Measurements from ENCODE around the gene MORN1.

The MORN1 gene

GRCh38 chr1:2294725-2295078 is 96.7 kb downstream of the MORN1 start:
- H3K4me3 ChIP-seq (ENCODE audit: low read depth, low read length), result no peak overlapping the region
- TF ChIP-seq CTCF (IDR thresholded peaks at IDR 0.05; ENCODE audit: low read depth, low read length), result no peak

DNA sequence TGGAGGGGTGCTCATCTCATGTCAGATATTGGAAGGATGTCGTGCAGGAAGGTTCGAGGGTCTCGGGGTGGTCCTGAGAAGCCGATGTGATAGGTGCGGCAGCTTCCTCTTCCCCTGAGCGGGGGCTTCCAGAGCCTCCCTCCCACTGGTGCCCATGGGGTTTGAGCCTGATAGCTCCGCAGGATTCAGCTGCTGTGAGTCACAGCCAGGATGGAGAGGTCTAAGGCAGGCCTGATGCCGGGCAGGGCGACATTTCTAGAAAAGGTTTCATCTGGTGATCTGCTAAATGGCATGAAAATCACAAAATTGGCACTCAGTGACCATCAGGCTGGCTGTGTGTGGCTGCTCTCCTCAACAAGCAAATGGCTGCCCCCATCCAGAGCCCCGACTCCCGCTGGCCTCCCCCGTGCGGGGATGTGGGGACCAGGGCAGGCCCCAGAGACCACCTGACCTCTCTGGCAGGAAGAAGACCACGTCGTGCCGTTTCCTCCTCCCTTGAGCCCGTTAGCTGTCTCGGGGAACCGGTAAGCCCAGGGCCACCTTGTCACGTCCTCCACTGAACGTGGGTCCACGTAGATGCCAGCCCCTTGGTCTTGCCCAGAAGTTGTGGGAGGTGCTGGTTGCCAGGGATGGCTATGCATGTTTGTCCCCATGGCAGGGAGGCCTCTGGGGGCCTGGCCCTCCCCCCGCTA is 97.2 kb downstream of the MORN1 start:
- TF ChIP-seq CTCF (IDR thresholded peaks at IDR 0.05; ENCODE audit: low read depth, low read length), result no peak
- no peak overlapping the region for H3K4me3 ChIP-seq (ENCODE audit: low read depth, low read length)

DNA sequence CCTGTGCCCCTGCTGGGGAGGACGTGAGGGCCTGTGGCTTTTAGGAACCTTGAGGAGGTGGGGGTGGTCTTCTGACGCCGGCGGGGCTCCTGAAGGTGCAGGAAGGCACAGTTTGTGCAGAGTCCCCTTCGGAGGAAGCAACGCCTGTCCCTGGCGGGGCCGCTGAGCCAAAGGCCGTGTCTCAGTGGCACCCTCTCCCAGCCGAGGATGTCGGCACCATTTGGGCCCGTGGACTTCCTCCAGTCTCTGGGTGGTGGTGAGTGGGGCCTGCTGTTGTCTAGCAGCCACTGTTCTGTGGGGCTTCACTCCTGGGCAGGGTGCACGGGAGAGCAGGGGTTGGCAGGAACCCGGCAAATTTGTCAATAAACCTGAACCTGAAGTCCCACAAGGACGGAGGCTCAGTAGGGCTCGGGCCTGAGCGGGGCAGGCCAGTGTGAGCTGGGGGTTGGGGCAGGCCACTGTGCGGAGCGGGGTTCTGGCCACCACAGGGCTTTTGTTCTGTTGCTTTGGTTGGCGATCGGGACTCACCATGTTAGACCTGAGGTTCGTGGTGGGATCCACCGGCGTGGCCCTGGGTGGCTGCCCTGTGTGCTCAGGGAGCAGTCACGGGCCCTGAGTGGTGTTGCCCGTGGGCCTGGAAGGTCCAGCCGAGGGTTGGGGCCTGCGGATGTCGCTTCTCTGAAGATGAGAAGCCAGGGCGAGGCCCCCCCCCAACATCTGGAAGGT is 98.5 kb downstream of the MORN1 start:
- TF ChIP-seq CTCF (IDR thresholded peaks at IDR 0.05; ENCODE audit: low read depth, low read length), result no peak
- H3K4me3 ChIP-seq (ENCODE audit: low read depth, low read length), result no peak overlapping the region

DNA sequence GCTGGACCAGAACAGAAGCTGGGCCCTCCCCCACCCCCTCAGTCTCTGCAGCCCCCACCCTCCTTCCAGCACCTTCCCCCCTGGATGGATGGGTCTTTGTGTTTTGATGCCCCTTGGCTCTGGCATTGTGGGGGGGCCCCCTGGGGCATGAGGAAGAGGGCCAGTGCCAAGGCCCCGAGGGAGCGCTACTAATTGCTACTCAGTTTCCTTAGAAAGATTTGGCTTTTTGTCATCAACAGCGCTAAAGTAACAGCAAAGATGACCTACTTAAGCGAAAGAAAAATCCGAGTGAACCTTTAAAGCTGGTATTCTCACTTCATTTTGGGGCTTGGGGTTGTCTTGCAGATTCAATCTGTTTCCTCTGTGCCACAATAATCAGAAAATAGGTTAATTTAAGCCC is 99.8 kb downstream of the MORN1 start:
- H3K4me3 ChIP-seq (ENCODE audit: low read depth, low read length), result no peak overlapping the region
- TF ChIP-seq CTCF (IDR thresholded peaks at IDR 0.05; ENCODE audit: low read depth, low read length), result no peak

DNA sequence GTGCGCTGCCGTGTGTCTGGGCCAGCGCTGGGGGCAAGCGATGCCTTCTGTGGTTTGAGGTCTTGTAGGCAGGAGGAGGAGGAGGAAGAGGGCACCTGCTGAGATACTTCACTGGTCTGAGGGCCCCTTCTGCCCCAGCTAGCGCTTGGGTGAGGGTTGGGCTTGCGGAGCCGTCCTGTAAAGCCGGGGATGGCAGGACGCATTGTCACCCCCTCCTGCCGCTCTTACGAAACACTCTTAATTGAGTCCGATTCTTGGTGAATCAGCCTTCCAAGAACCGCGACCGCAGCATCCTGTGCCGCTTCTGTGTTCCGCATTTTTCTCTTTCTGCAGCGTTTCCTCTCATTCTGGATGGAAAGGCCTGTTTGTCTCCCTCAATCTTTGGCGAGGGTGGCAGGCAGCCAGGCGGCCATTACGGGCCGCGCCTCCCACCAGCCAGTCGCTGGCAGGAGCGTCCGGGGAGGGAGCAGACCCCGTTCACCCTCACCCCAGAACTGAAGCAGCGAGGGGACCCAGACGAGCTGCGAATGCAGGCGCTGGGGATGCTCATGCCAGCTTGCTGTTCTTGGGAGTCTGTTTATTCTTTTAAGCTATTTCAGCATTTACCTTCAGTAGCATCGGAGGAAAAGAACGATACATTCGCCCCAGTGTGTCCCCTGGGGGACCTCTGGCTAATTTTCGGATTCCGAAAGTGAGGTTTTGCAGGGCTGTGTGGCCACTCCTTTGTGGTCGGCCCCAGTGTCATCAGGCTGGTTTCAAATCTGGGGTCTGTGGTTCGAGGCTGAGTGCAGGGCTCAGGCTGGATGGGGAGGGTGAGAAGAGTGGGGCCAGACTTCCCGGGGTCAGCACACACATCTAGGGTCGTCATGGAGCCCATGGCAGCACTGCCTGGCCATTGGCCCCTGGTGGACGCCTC is 100.5 kb downstream of the MORN1 start:
- TF ChIP-seq CTCF (IDR thresholded peaks at IDR 0.05; ENCODE audit: low read depth, low read length), result no peak
- peak overlapping the region; percentile 57 for H3K4me3 ChIP-seq (ENCODE audit: low read depth, low read length)

DNA sequence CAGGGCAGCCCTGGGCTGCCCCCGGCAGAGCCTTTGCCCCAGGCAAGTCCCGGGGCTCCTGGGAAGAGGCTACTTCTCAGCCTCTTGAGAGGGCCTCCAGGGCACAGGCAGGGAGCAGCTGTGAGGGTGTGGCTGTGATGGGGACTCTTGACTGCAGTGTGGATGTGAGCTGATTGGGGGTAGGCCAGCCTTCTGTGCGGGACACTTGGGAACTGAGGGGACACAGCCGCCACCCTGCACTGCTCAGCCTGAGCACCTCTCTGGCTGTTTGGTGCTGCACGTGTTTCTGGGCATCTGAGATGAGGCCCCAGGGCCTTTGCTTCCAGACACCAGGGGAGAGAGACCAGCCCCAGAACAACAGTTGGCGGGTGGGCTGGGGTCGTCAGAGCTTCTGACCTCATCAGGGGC is 101.2 kb downstream of the MORN1 start:
- peak overlapping the region; percentile 23; the same call in 1 of the 2 replicates for H3K4me3 ChIP-seq (ENCODE audit: low read depth, low read length)
- TF ChIP-seq CTCF (IDR thresholded peaks at IDR 0.05; ENCODE audit: low read depth, low read length), result no peak
